Suppressor macrophage treated with lipopolysaccharide for 1 hour (primary cell): ENCODE measurements around the gene NTRK2.

Experiments used
- DNase-seq, 3 donors: peaks; one replicate each; pipeline ENCODE4 v3.0.0-alpha.2; 2020 to 2022

The NTRK2 gene

GRCh38 chr9:84669288-84670137, at the start of gene NTRK2:
TSS of gene NTRK2 (plus strand) at chr9:84669729. CDS start at chr9:84670749, 1,020 bp downstream.
- peak in 1 of 3 donors; percentile 11 for DNase-seq

GRCh38 chr9:84620338-84620737, 49.2 kb upstream of the NTRK2 start:
- no peak for DNase-seq

- no peak for DNase-seq
Observed at GRCh38 chr9:84621811-84622210, 47.7 kb upstream of the NTRK2 start.

GRCh38 chr9:84622981-84623380, 46.5 kb upstream of the NTRK2 start:
- DNase-seq: no peak

- DNase-seq: no peak
Observed at GRCh38 chr9:84636436-84636835, 33.1 kb upstream of the NTRK2 start.

- no peak for DNase-seq
Observed at GRCh38 chr9:84642553-84643141, 26.9 kb upstream of the NTRK2 start.

GRCh38 chr9:84647699-84648098, 21.8 kb upstream of the NTRK2 start:
- DNase-seq: no peak

GRCh38 chr9:84652496-84653120, 16.9 kb upstream of the NTRK2 start:
- DNase-seq: no peak

GRCh38 chr9:84655447-84655846, 14.1 kb upstream of the NTRK2 start:
- peak in 1 of 3 donors; percentile 1 for DNase-seq

GRCh38 chr9:84659313-84659712, 10.2 kb upstream of the NTRK2 start:
- DNase-seq: no peak

GRCh38 chr9:84659773-84660172, 9.8 kb upstream of the NTRK2 start:
- DNase-seq: no peak

- peak in 2 of 3 donors; percentile 10 to 23 for DNase-seq
Observed at GRCh38 chr9:84667571-84668195, 1.8 kb upstream of the NTRK2 start.

GRCh38 chr9:84668196-84669012, 1.1 kb upstream of the NTRK2 start:
- DNase-seq: peak; percentile 56 to 80 (median 61)

GRCh38 chr9:84669013-84669287, 579 bp upstream of the NTRK2 start:
- DNase-seq: no peak

- no peak for DNase-seq
Observed at GRCh38 chr9:84670138-84671041, 861 bp downstream of the NTRK2 start.

GRCh38 chr9:84671586-84672521, 2.3 kb downstream of the NTRK2 start:
- DNase-seq: no peak

- DNase-seq: no peak
Observed at GRCh38 chr9:84673806-84674205, 4.3 kb downstream of the NTRK2 start.

- DNase-seq: no peak
Observed at GRCh38 chr9:84677080-84677479, 7.6 kb downstream of the NTRK2 start.

GRCh38 chr9:84679571-84679970, 10.0 kb downstream of the NTRK2 start:
- DNase-seq: no peak

GRCh38 chr9:84681516-84682285, 12.2 kb downstream of the NTRK2 start:
- DNase-seq: no peak
